Activated CD4-positive, alpha-beta T cell treated with anti-CD3 and anti-CD28 coated beads, Interleukin-2, Interleukin-6, amounts not matched to agents 100 ng/mL and 50 ng/mL, durations not matched to agents 16 hours and 8 hours (primary cell): ENCODE results near the gene SMAD6.

Experiments used
- DNase-seq: peaks from one replicate; pipeline ENCODE4 v3.0.0-alpha.2; 2020

SMAD6 gene

GRCh38 chr15:66801266-66801665 lies 99.2 kb downstream of the SMAD6 start:
- no peak for DNase-seq

- DNase-seq: no peak
These were observed 100.3 kb downstream of the SMAD6 start for GRCh38 chr15:66802025-66803001.

- DNase-seq: no peak
These were observed 101.2 kb downstream of the SMAD6 start for GRCh38 chr15:66803182-66803729.

GRCh38 chr15:66803749-66804148 lies 101.7 kb downstream of the SMAD6 start:
- DNase-seq: no peak

GRCh38 chr15:66805202-66805885 lies 103.3 kb downstream of the SMAD6 start:
- DNase-seq: no peak

- DNase-seq: no peak
These were observed 106.3 kb downstream of the SMAD6 start for GRCh38 chr15:66808181-66808824.

GRCh38 chr15:66809664-66810063 lies 107.6 kb downstream of the SMAD6 start:
- no peak for DNase-seq

- no peak for DNase-seq
These were observed 113.3 kb downstream of the SMAD6 start for GRCh38 chr15:66815318-66815717.

- DNase-seq: no peak
These were observed 114.2 kb downstream of the SMAD6 start for GRCh38 chr15:66816201-66816600.

GRCh38 chr15:66819084-66819483 lies 117.0 kb downstream of the SMAD6 start:
- no peak for DNase-seq

- DNase-seq: no peak
These were observed 118.6 kb downstream of the SMAD6 start for GRCh38 chr15:66820481-66821176.

- DNase-seq: no peak
These were observed 119.3 kb downstream of the SMAD6 start for GRCh38 chr15:66821307-66821706.

GRCh38 chr15:66822114-66822513 lies 120.1 kb downstream of the SMAD6 start:
- DNase-seq: no peak

- no peak for DNase-seq
These were observed 120.5 kb downstream of the SMAD6 start for GRCh38 chr15:66822576-66822975.

GRCh38 chr15:66823601-66824000 lies 121.6 kb downstream of the SMAD6 start:
- no peak for DNase-seq

GRCh38 chr15:66824424-66824823 lies 122.4 kb downstream of the SMAD6 start:
- no peak for DNase-seq

- no peak for DNase-seq
These were observed 123.1 kb downstream of the SMAD6 start for GRCh38 chr15:66825139-66825538.

GRCh38 chr15:66825731-66826130 lies 123.7 kb downstream of the SMAD6 start:
- DNase-seq: no peak

GRCh38 chr15:66826507-66826906 lies 124.5 kb downstream of the SMAD6 start:
- DNase-seq: no peak

GRCh38 chr15:66827039-66827697 lies 125.1 kb downstream of the SMAD6 start:
- no peak for DNase-seq

GRCh38 chr15:66827698-66828055 lies 125.6 kb downstream of the SMAD6 start:
- DNase-seq: no peak
